ENCODE results near the gene TNIP2.
"Not testable (repeated sequence)": the region's sequence is repeated elsewhere in the genome, so short reads cannot be mapped to it uniquely, and the experiment has no call there.

Gene TNIP2

DNA sequence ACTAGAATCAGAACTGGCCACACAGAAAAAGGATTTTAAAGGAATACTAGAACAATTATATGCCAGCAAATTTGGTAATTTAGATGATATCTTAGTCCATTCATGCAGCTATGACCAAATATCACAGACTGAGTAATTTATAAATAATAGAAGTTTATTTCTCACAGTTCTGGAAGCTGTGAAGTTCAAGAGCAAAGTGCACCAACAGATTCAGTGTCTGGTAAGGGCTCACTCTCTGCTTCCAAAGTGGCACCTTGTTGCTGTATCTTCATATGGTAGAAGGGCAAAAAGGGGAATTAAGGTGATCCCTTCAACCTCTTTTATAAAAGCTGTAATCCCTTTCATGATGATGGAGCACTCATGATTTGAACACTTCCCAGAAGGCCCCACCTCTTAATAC lies 20.3 kb downstream of the TNIP2 start:
- Histone ChIP-seq H3K9ac (ENCODE audit: low read length) (no peak overlapping the region), H3K9me3 (ENCODE audit: control insufficient read depth, insufficient read depth, low read depth, low read length) (peaks cover 10% of the 10 kb centered on the region; the same call in 1 of the 2 replicates), H3K4me1 (ENCODE audit: control insufficient read depth, insufficient read depth, low read length) (no peaks in the 10 kb centered on the region), H3K4me3 (ENCODE audit: low read depth, low read length) (no peak overlapping the region), H3K36me3 (ENCODE audit: control insufficient read depth, insufficient read depth, low read length) (peaks cover 29% of the 10 kb centered on the region), H3K27me3 (ENCODE audit: control insufficient read depth, insufficient read depth, low read length) (no peaks in the 10 kb centered on the region), H3K27ac (ENCODE audit: low read depth, low read length) (no peak overlapping the region)

DNA sequence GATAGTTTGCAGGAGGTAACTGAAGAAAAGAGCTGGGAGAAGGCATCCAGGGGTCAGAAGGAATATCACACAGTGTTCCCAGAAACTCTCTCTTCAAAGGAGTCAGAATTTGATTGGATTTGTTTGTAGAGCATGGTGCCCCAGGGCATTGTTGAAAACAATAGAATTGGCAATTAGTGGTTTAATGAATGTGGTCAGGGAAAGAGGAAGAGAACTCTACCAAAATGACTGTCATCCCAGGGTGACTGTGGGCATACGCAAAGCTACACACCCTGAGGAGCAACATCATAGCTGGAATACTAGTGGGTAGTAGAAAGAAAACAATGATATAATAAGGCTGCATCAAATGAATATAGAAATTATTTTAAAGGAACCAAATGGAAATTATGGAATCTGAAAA lies 21.5 kb downstream of the TNIP2 start:
- H3K4me3 ChIP-seq (ENCODE audit: low read depth, low read length), result no peak overlapping the region
- H3K27me3 ChIP-seq (ENCODE audit: control insufficient read depth, insufficient read depth, low read length), result no peaks in the 10 kb centered on the region
- peaks cover 30% of the 10 kb centered on the region for H3K36me3 ChIP-seq (ENCODE audit: control insufficient read depth, insufficient read depth, low read length)
- H3K4me1 ChIP-seq (ENCODE audit: control insufficient read depth, insufficient read depth, low read length), result no peaks in the 10 kb centered on the region
- peaks cover 10% of the 10 kb centered on the region; the same call in 1 of the 2 replicates for H3K9me3 ChIP-seq (ENCODE audit: control insufficient read depth, insufficient read depth, low read depth, low read length)
- no peak overlapping the region for H3K9ac ChIP-seq (ENCODE audit: low read length)
- no peak overlapping the region for H3K27ac ChIP-seq (ENCODE audit: low read depth, low read length)

DNA sequence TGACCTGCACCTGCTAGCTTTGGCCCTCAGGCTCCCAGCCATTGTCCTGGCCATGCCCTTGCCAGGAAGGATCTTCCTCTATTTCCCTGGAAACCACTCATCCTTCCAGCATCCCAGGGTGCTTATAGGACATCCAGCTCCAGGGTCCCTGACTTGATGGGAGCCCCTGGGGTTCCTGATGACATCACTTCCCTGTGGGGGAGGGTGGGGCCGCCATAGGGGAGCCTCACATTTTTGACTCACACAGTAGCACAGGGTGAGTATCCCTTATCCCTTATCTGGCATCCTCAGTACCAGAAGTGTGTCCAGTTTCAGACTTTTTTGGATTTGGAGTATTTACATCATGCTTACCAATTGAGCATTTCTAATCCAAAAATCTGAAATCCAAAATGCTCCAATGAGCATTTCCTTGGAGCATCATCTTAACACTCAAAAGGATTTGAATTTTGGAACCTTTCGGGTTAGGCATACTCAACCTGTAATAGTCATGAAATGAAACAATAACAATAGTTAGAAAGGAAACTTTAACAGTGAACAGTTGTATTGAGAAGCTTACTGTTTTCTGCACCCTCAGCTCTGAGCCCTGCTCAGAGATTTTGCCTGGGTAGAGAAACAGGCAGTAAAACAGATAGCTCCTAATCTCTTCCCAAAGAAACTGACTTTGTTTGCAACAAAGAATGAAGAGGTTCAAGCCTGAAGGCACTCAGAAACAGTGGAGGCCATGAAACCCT lies 22.1 kb downstream of the TNIP2 start:
- H3K9me3 ChIP-seq (ENCODE audit: control insufficient read depth, insufficient read depth, low read depth, low read length), result peaks cover 10% of the 10 kb centered on the region; the same call in 1 of the 2 replicates
- H3K36me3 ChIP-seq (ENCODE audit: control insufficient read depth, insufficient read depth, low read length), result peaks cover 36% of the 10 kb centered on the region
- no peak overlapping the region for H3K4me3 ChIP-seq (ENCODE audit: low read depth, low read length)
- H3K4me1 ChIP-seq (ENCODE audit: control insufficient read depth, insufficient read depth, low read length), result no peaks in the 10 kb centered on the region
- no peaks in the 10 kb centered on the region for H3K27me3 ChIP-seq (ENCODE audit: control insufficient read depth, insufficient read depth, low read length)
- no peak overlapping the region for H3K9ac ChIP-seq (ENCODE audit: low read length)
- H3K27ac ChIP-seq (ENCODE audit: low read depth, low read length), result no peak overlapping the region

DNA sequence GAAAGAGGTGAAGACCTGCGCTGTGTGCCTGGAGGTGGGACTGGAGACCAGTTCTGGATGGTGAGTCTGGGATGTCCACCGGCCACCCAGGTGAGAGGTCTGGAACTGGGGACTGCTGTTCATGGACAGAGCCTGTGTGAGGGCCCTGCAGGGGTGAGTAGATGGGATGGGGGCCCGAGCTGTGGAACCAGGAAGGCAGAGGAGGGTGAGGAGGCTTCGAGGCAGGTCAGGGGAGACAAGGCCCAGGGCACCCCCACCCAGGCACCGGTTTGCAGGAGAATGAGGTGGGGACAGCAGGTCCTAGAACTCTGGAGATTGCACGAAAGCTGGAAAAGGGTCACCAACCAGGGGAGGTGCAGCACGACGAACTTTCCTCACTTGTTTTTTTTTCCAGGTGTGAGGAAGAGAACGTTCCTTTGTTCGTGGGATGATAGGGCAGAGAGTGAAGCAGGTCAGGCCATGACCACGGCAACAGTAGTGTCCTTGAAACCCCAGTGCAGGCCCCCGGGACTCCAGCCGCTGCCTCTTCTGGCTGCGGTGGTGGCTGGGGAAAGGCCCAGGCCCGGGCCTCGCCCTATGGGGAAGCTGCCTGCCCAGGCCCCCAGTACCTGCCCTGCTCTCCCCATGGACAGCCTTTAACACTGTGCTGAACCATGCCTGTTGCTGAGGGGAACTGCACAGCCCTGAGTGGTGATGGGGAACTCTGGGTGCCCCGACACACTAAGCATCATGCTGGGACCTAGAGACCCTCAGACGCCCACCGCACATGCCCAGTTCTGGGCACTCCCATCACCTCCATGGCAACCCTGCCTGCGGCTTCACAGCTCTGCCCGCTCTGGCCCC lies 22.9 kb downstream of the TNIP2 start:
- H3K4me3 ChIP-seq (ENCODE audit: low read depth, low read length), result no peak overlapping the region
- H3K36me3 ChIP-seq (ENCODE audit: control insufficient read depth, insufficient read depth, low read length), result peaks cover 38% of the 10 kb centered on the region
- H3K4me1 ChIP-seq (ENCODE audit: control insufficient read depth, insufficient read depth, low read length), result no peaks in the 10 kb centered on the region
- H3K9me3 ChIP-seq (ENCODE audit: control insufficient read depth, insufficient read depth, low read depth, low read length), result peaks cover 7% of the 10 kb centered on the region; the same call in 1 of the 2 replicates
- no peaks in the 10 kb centered on the region for H3K27me3 ChIP-seq (ENCODE audit: control insufficient read depth, insufficient read depth, low read length)
- H3K27ac ChIP-seq (ENCODE audit: low read depth, low read length), result no peak overlapping the region
- no peak overlapping the region for H3K9ac ChIP-seq (ENCODE audit: low read length)

DNA sequence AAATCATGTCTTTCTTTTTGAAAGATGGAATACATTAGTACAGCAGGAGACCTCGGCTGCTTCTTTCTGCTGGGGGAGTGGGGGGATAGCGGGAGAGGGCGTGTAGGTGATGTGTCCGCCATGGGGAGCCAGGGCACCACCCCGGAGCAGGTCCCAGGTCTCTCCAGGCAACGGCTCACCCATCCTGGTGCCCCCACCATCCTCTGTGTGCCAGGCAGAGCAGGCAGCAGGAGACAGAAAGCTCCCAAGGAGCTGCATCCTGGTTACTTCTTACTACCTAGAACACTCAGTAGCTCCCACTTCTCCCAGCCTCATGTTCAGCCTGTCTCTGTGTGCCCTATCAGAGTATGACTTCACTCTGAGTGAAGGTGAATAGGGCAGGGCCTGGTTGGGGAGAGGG lies 23.6 kb downstream of the TNIP2 start:
- peaks cover 7% of the 10 kb centered on the region; the same call in 1 of the 2 replicates for H3K9me3 ChIP-seq (ENCODE audit: control insufficient read depth, insufficient read depth, low read depth, low read length)
- H3K36me3 ChIP-seq (ENCODE audit: control insufficient read depth, insufficient read depth, low read length), result peaks cover 38% of the 10 kb centered on the region
- H3K27ac ChIP-seq (ENCODE audit: low read depth, low read length), result no peak overlapping the region
- H3K9ac ChIP-seq (ENCODE audit: low read length), result no peak overlapping the region
- no peak overlapping the region for H3K4me3 ChIP-seq (ENCODE audit: low read depth, low read length)
- H3K27me3 ChIP-seq (ENCODE audit: control insufficient read depth, insufficient read depth, low read length), result no peaks in the 10 kb centered on the region
- no peaks in the 10 kb centered on the region for H3K4me1 ChIP-seq (ENCODE audit: control insufficient read depth, insufficient read depth, low read length)

DNA sequence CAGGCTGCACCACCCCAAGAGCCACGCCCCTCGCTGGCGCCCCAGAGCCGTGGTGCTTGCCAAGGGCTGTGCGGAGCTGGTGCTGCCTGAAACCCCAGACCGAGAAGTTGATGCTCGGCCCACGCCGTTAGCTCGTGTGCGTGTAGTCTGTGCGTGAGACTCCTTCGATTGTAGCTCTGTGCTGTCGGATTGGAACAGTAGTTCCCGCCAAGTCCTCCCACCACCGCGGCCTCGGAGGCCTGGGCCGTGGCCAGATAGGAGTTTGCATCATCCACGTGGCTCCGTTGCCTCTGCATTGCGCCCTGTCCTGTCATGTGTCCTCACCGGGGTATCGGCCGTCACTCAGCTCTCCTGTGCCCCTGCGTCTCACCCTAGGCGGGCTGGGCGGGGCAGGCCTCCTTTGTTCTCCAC lies 24.2 kb downstream of the TNIP2 start:
- Histone ChIP-seq H3K9me3 (ENCODE audit: control insufficient read depth, insufficient read depth, low read depth, low read length) (peaks cover 7% of the 10 kb centered on the region; the same call in 1 of the 2 replicates), H3K27ac (ENCODE audit: low read depth, low read length) (no peak overlapping the region), H3K27me3 (ENCODE audit: control insufficient read depth, insufficient read depth, low read length) (no peaks in the 10 kb centered on the region), H3K9ac (ENCODE audit: low read length) (no peak overlapping the region), H3K4me3 (ENCODE audit: low read depth, low read length) (no peak overlapping the region), H3K4me1 (ENCODE audit: control insufficient read depth, insufficient read depth, low read length) (no peaks in the 10 kb centered on the region), H3K36me3 (ENCODE audit: control insufficient read depth, insufficient read depth, low read length) (peaks cover 38% of the 10 kb centered on the region)

DNA sequence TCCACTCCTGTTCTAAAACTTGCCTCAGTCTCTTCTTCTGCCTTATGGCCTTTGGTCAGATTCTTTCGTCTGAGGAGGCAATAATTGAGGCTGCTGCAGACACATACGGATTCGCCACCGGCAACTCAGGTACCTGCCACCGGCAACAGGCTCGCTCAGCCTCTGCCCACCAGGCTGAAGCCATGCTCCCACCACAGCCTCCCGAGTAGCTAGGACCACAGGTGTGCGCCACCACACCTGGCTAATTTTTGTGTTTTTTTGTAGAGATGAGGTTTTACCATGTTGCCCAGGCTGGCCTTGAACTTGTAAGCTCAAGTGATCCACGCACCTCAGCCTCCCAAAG lies 26.6 kb downstream of the TNIP2 start:
- no peaks in the 10 kb centered on the region for H3K4me1 ChIP-seq (ENCODE audit: control insufficient read depth, insufficient read depth, low read length)
- H3K9me3 ChIP-seq (ENCODE audit: control insufficient read depth, insufficient read depth, low read depth, low read length), result no peaks in the 10 kb centered on the region
- H3K27me3 ChIP-seq (ENCODE audit: control insufficient read depth, insufficient read depth, low read length), result no peaks in the 10 kb centered on the region
- peaks cover 37% of the 10 kb centered on the region for H3K36me3 ChIP-seq (ENCODE audit: control insufficient read depth, insufficient read depth, low read length)
- H3K27ac ChIP-seq (ENCODE audit: low read depth, low read length), result no peak overlapping the region
- no peak overlapping the region for H3K9ac ChIP-seq (ENCODE audit: low read length)
- H3K4me3 ChIP-seq (ENCODE audit: low read depth, low read length), result no peak overlapping the region

DNA sequence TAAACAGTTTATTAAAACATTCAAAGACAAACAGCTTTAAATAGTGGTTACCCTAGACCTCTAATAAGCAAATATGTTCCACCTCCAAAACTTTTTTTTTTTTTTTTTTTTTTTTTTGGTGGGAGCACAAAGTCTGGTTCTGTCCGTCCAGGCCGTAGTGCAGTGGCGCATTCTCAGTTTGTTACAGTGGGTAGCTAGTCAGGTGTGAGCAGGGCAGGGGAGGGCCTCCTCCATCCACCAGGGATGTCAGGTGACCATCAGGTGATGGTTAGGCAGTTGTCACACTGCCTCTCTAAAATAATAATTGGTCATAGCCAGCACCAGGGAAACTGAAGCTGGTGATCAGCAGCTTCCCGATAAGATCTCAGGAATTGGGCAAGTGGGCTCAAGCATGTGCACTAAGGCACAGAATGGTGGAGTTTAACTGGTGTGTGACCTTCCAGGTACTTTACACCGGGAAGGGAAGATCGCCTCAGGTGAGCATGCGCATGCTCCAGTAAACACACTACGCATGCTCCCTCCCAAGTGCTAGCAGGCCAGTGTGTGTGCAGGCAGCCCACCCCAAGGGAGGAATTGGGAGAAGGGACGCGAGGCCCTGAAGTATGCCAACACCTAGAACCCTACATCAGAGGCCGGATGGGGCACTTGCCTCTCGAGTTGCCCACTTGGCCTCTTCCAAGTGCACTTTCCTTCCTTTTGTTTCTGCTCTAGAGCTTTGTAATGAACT lies 27.2 kb downstream of the TNIP2 start:
- peaks cover 36% of the 10 kb centered on the region for H3K36me3 ChIP-seq (ENCODE audit: control insufficient read depth, insufficient read depth, low read length)
- no peak overlapping the region for H3K9ac ChIP-seq (ENCODE audit: low read length)
- no peaks in the 10 kb centered on the region for H3K4me1 ChIP-seq (ENCODE audit: control insufficient read depth, insufficient read depth, low read length)
- H3K9me3 ChIP-seq (ENCODE audit: control insufficient read depth, insufficient read depth, low read depth, low read length), result no peaks in the 10 kb centered on the region
- H3K27ac ChIP-seq (ENCODE audit: low read depth, low read length), result no peak overlapping the region
- H3K27me3 ChIP-seq (ENCODE audit: control insufficient read depth, insufficient read depth, low read length), result no peaks in the 10 kb centered on the region
- no peak overlapping the region for H3K4me3 ChIP-seq (ENCODE audit: low read depth, low read length)

DNA sequence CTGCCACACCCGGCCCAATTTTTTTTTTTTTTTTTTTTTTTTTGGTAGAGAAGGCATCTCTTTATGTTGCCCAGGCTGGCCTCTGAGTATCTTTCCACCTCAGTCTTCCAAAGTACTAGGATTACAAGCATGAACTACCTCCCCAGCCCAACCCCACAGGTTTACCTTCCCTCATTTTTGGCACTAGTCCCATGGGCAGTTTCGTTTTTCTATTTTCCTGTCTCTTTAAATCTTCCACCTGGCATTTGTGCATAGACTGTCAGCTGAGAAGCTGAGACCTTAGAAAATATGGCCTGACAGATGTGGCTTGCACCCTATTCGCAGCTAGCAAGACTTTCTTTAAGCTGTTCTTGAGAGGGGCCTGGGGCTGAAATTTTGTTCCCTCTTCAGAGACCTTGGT lies 27.9 kb downstream of the TNIP2 start:
- Histone ChIP-seq H3K9me3 (ENCODE audit: control insufficient read depth, insufficient read depth, low read depth, low read length) (no peaks in the 10 kb centered on the region), H3K27me3 (ENCODE audit: control insufficient read depth, insufficient read depth, low read length) (no peaks in the 10 kb centered on the region), H3K4me1 (ENCODE audit: control insufficient read depth, insufficient read depth, low read length) (no peaks in the 10 kb centered on the region), H3K9ac (ENCODE audit: low read length) (no peak overlapping the region), H3K36me3 (ENCODE audit: control insufficient read depth, insufficient read depth, low read length) (peaks cover 30% of the 10 kb centered on the region), H3K27ac (ENCODE audit: low read depth, low read length) (no peak overlapping the region), H3K4me3 (ENCODE audit: low read depth, low read length) (no peak overlapping the region)

DNA sequence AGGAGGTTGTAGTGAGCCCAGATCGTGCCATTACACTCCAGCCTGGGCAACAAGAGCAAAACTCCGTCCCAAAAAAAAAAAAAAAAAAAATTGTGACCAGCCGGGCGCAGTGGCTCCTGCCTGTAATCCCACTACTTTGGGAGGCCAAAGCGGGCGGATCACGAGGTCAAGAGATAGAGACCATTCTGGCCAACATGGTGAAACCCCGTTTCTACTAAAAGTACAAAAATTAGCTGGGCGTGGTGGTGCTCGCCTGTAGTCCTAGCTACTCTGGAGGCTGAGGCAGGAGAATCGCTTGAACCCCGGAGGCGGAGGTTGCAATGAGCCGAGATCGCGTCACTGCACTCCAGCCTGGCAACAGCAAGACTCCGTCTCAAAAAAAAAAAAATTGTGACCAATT lies 29.3 kb downstream of the TNIP2 start:
- not testable (repeated sequence) for H3K4me1 ChIP-seq (ENCODE audit: control insufficient read depth, insufficient read depth, low read length); H3K9me3 ChIP-seq (ENCODE audit: control insufficient read depth, insufficient read depth, low read depth, low read length); H3K4me3 ChIP-seq (ENCODE audit: low read depth, low read length); H3K27ac ChIP-seq (ENCODE audit: low read depth, low read length); H3K9ac ChIP-seq (ENCODE audit: low read length); H3K27me3 ChIP-seq (ENCODE audit: control insufficient read depth, insufficient read depth, low read length)
- H3K36me3 ChIP-seq (ENCODE audit: control insufficient read depth, insufficient read depth, low read length), result peaks cover 23% of the 10 kb centered on the region

DNA sequence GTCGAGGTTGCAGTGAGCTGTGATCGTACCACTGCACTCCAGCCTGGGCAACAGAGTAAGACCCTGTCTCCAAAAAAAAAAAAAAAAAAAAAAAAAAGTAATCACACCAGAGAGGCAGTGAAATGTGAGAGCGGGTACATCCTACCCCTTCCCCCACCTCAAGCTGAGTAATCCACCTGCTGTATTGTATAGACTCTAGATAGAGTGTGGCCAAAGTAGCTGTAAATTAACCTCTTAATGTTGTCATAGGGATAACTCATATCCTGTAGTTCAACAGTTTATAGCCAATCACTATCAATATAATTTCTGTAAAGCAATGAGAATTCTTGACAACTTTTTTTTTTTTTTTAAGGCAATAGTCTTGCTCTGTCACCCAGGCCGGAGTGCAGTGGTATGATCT lies 30.8 kb downstream of the TNIP2 start:
- no peaks in the 10 kb centered on the region for H3K27me3 ChIP-seq (ENCODE audit: control insufficient read depth, insufficient read depth, low read length)
- H3K4me1 ChIP-seq (ENCODE audit: control insufficient read depth, insufficient read depth, low read length), result no peaks in the 10 kb centered on the region
- H3K36me3 ChIP-seq (ENCODE audit: control insufficient read depth, insufficient read depth, low read length), result peaks cover 27% of the 10 kb centered on the region
- H3K27ac ChIP-seq (ENCODE audit: low read depth, low read length), result no peak overlapping the region
- H3K4me3 ChIP-seq (ENCODE audit: low read depth, low read length), result no peak overlapping the region
- no peaks in the 10 kb centered on the region for H3K9me3 ChIP-seq (ENCODE audit: control insufficient read depth, insufficient read depth, low read depth, low read length)
- no peak overlapping the region for H3K9ac ChIP-seq (ENCODE audit: low read length)
